ENCODE measurements around the gene PBX1. TPM values are rescaled to one million over a fixed set of nuclear protein-coding genes. Genes with fewer than 3 reads are reported as not detected.

Gene PBX1
- total and polyA plus RNA-seq, 2 experiments from 2014 or later = 9.7 to 38.8 TPM

DNA sequence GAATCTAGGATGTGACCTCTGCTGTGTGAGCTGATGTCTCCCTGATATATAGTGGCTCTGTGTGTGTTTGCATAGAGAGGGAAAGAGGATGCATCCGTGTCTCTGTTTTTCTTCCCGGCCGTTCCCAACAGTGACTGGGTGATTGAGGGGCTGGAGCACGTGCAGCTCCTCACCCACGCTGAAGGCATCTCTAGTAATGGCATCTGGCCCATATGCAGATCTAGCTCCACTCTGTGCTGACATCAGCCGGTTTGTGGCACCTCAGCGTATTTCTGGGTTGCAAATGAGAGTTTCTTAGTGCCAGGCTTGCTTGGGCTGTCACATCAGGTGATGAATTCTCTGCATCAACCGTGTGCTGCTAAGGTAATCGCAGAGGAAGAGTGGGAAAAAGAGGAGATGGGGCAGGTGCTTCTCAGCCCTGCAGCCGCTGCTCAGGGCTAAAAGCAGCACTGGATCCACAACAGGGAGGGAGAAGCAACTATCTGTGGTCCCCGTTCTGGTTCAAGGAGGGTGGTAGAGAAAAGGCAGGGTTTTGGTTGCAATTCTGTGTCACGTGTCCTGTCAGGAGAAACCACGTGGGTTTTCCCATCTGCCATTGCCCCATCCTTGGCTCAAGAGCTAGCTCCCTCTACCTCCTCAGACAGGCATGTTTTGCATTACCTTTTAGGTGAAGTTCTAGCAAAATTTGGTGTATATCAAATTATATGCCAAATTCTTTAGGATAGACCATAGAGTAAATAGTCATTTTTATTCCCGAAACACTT, 282.9 kb downstream of the PBX1 start:
- DNase-seq = no peak
- Histone ChIP-seq H3K9ac (no peak overlapping the region), H3K27me3 (replicated peaks; ENCODE audit: insufficient read depth) (no peaks in the 10 kb centered on the region), H4K20me1 (ENCODE audit: insufficient read depth) (no peaks in the 10 kb centered on the region), H3K36me3 (ENCODE audit: low read depth) (0 out of 2 replicates have a peak, but pooled peaks cover under 1% of the 10 kb centered on the region), H3F3A (ENCODE audit: insufficient read depth) (no peaks in the 10 kb centered on the region), H3K79me2 (ENCODE audit: insufficient read depth) (no peaks in the 10 kb centered on the region), H3K9me2 (ENCODE audit: insufficient read depth) (no peaks in the 10 kb centered on the region), H2AFZ (no peak overlapping the region), H3K9me3 (ENCODE audit: low read depth) (no peaks in the 10 kb centered on the region), H3K4me1 (ENCODE audit: insufficient read depth) (peaks cover 11% of the 10 kb centered on the region), H3K4me3 (no peak overlapping the region), H3K27ac (no peak overlapping the region), H3K4me2 (ENCODE audit: unreplicated experiment) (no peak overlapping the region)
- TF ChIP-seq EZH2 (IDR thresholded peaks at IDR 0.05; ENCODE audit: insufficient read depth, poor library complexity, severe bottlenecking) = no peak
- no peak for TF ChIP-seq EZH2phosphoT487 (IDR thresholded peaks at IDR 0.05; ENCODE audit: insufficient read depth, low read depth)
- in situ Hi-C loops (cut with MboI) = no loop called here
- 87 to 91% methylated on average over 14 of the region's 14 CpGs for WGBS, 2 experiments (ENCODE audit: low coverage in 1 of 2, low lambda C conversion rate in 2 of 2, missing lambda C conversion rate in 2 of 2)

DNA sequence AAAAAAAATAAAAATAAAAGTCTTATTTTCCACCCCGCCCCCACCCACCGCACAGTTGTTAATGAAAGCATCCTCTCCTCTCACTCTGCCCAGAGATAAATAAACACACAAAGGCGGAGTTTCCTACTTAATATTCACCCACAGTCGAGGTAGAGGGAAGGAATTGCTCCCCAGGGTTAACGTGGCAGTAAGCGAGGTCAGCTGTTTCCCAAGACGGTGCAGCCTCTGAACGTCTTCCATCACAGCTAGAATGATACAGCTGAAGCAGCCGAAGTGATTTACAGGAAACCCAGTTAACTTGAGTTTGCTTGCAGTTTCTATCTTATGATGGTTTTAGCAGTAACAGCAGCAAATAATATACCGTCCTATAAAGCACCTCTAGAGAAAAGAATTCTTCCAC, 283.9 kb downstream of the PBX1 start:
- Histone ChIP-seq H3K27me3 (replicated peaks; ENCODE audit: insufficient read depth) (no peaks in the 10 kb centered on the region), H4K20me1 (ENCODE audit: insufficient read depth) (no peaks in the 10 kb centered on the region), H3K4me3 (no peak overlapping the region), H3K27ac (no peak overlapping the region), H3K9me2 (ENCODE audit: insufficient read depth) (no peaks in the 10 kb centered on the region), H3F3A (ENCODE audit: insufficient read depth) (no peaks in the 10 kb centered on the region), H3K4me1 (ENCODE audit: insufficient read depth) (peaks cover 11% of the 10 kb centered on the region), H3K36me3 (ENCODE audit: low read depth) (0 out of 2 replicates have a peak, but pooled peaks cover 9% of the 10 kb centered on the region), H3K9me3 (ENCODE audit: low read depth) (no peaks in the 10 kb centered on the region), H3K4me2 (ENCODE audit: unreplicated experiment) (no peak overlapping the region), H3K9ac (no peak overlapping the region), H3K79me2 (ENCODE audit: insufficient read depth) (no peaks in the 10 kb centered on the region), H2AFZ (no peak overlapping the region)
- WGBS, 2 experiments (ENCODE audit: low coverage in 1 of 2, low lambda C conversion rate in 2 of 2, missing lambda C conversion rate in 2 of 2) = 74 to 83% methylated on average over 10 of the region's 10 CpGs
- in situ Hi-C loops (cut with MboI) = no loop called here
- TF ChIP-seq EZH2phosphoT487 (IDR thresholded peaks at IDR 0.05; ENCODE audit: insufficient read depth, low read depth) (no peak), EZH2 (IDR thresholded peaks at IDR 0.05; ENCODE audit: insufficient read depth, poor library complexity, severe bottlenecking) (no peak)
- DNase-seq = no peak

DNA sequence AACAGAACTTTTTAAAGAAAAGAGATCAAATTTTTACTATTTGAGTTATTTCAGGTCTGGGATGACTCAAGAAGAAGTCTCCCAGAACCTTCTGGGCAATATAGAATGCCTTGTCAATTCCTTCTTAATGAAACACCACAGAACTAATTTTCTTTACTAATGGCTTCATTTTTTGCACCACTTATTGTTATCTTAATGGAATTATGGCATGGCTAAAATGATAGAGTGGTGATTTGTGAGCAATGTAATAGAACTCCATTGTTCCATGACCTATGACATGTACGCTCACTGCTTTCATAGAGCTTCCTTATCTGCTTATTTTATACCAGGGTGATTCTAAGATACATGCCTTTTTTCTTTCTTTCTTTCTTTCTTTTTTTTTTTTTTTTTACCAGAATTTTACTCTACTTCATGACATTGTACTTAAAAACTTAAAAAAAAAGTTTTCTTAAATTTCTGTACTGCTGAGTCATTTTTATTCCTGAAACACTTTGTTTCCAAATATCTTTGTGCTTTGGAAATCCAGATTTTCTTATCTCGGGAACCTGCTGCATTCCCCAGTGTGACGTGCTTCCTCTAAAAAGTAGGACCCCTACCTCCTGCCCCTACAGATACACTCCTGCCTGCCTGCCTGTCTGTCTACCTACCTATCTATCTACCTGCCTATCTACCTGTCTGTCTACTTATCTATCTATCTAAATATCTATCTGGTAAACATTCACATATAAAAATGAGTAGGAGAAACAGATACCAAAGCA, 284.9 kb downstream of the PBX1 start:
- WGBS, 2 experiments (ENCODE audit: low coverage in 1 of 2, low lambda C conversion rate in 2 of 2, missing lambda C conversion rate in 2 of 2) = 91 to 92% methylated on average over 3 of the region's 3 CpGs
- Histone ChIP-seq H3K9me2 (ENCODE audit: insufficient read depth) (no peaks in the 10 kb centered on the region), H3K4me1 (ENCODE audit: insufficient read depth) (peaks cover 11% of the 10 kb centered on the region), H3K9me3 (ENCODE audit: low read depth) (no peaks in the 10 kb centered on the region), H3K27ac (no peak overlapping the region), H4K20me1 (ENCODE audit: insufficient read depth) (no peaks in the 10 kb centered on the region), H3K27me3 (replicated peaks; ENCODE audit: insufficient read depth) (no peaks in the 10 kb centered on the region), H3F3A (ENCODE audit: insufficient read depth) (no peaks in the 10 kb centered on the region), H3K36me3 (ENCODE audit: low read depth) (0 out of 2 replicates have a peak, but pooled peaks cover 9% of the 10 kb centered on the region), H3K9ac (no peak overlapping the region), H3K79me2 (ENCODE audit: insufficient read depth) (no peaks in the 10 kb centered on the region), H3K4me3 (no peak overlapping the region), H2AFZ (no peak overlapping the region), H3K4me2 (ENCODE audit: unreplicated experiment) (no peak overlapping the region)
- DNase-seq = peak; percentile 23
- TF ChIP-seq EZH2 (IDR thresholded peaks at IDR 0.05; ENCODE audit: insufficient read depth, poor library complexity, severe bottlenecking) = no peak
- no peak for TF ChIP-seq EZH2phosphoT487 (IDR thresholded peaks at IDR 0.05; ENCODE audit: insufficient read depth, low read depth)
- in situ Hi-C loops (cut with MboI) = no loop called here

DNA sequence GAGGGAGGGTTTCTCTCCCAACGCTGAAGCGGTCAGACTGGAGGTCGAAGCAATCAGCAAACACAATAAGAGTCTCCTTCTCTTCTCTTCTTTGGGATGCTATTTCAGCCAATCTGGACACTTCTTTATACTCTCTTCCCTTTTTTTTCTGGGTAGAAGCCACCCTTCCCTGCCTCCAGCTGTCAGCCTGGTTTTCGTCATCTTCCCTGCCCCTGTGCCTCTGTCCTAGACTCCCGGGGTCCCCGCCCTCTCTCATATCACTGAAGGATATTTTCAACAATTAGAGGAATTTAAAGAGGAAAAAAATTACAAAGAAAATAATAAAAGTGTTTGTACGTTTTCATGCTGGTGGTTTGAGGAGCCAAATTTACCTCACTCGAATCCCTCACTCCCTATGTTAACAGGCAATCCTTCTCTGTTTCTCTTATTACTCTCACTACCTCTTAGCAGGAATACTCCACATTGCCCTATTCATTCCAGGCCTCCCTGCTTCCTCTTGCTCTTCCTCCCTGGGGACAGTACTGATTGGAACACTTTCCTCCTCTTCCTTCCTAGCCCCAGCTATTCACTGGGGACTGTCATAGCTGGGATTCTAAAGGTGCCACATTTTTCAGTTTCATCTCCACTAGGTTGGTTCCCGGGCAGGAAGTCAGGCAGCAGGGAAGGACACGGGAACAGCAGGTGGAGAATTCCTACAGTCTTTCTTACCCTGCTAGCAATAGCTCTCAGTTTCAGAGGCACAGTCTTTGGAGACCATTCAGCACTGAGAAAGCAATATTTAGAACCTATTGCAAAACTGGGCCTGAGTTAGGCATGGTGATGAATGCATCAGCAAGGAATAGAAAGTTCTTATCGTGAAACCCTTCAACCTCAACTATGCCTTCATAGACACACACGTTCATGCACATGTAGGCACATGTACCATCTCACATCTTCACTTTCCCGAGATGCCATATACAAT, 288.0 kb downstream of the PBX1 start:
- Histone ChIP-seq H2AFZ (no peak overlapping the region), H3K9ac (no peak overlapping the region), H3K9me2 (ENCODE audit: insufficient read depth) (no peaks in the 10 kb centered on the region), H3K27me3 (replicated peaks; ENCODE audit: insufficient read depth) (no peaks in the 10 kb centered on the region), H3F3A (ENCODE audit: insufficient read depth) (no peaks in the 10 kb centered on the region), H3K9me3 (ENCODE audit: low read depth) (no peaks in the 10 kb centered on the region), H3K79me2 (ENCODE audit: insufficient read depth) (no peaks in the 10 kb centered on the region), H3K27ac (no peak overlapping the region), H3K36me3 (ENCODE audit: low read depth) (peaks cover 13% of the 10 kb centered on the region; the same call in 1 of the 2 replicates), H4K20me1 (ENCODE audit: insufficient read depth) (no peaks in the 10 kb centered on the region), H3K4me2 (ENCODE audit: unreplicated experiment) (no peak overlapping the region), H3K4me3 (no peak overlapping the region), H3K4me1 (ENCODE audit: insufficient read depth) (peaks cover 11% of the 10 kb centered on the region)
- in situ Hi-C loops (cut with MboI) = no loop called here
- 91 to 94% methylated on average over 13 of the region's 13 CpGs for WGBS, 2 experiments (ENCODE audit: low coverage in 1 of 2, low lambda C conversion rate in 2 of 2, missing lambda C conversion rate in 2 of 2)
- no peak for DNase-seq
- TF ChIP-seq EZH2 (IDR thresholded peaks at IDR 0.05; ENCODE audit: insufficient read depth, poor library complexity, severe bottlenecking) = no peak
- TF ChIP-seq EZH2phosphoT487 (IDR thresholded peaks at IDR 0.05; ENCODE audit: insufficient read depth, low read depth) = no peak
